GM21360 (cell line): ENCODE results near the gene OXCT2.
"Not testable (repeated sequence)": the region's sequence is repeated elsewhere in the genome, so short reads cannot be mapped to it uniquely, and the experiment has no call there.

Experiments
- ATAC-seq: cut with Tn5 transposase; IDR thresholded peaks from one replicate; pipeline ENCODE4 v1.9.1; 2021; ENCODE audit warnings: mild to moderate bottlenecking, moderate library complexity; ENCODE audit not compliant: unreplicated experiment

OXCT2 gene

GRCh38 chr1:39771022-39771532 lies at the start of gene OXCT2:
Gene OXCT2, minus strand, starts transcription at chr1:39771348. Its CDS starts 93 bp downstream, at chr1:39771255.
- ATAC-seq: not testable (repeated sequence)

- no peak for ATAC-seq
Measured at GRCh38 chr1:39819091-39819812, 48.1 kb upstream of the OXCT2 start.

- no peak for ATAC-seq
Measured at GRCh38 chr1:39818482-39818881, 47.3 kb upstream of the OXCT2 start.

GRCh38 chr1:39817091-39817932 lies 46.2 kb upstream of the OXCT2 start:
- ATAC-seq: peak; percentile 79

GRCh38 chr1:39816415-39817090 lies 45.4 kb upstream of the OXCT2 start:
- ATAC-seq: peak; percentile 47

GRCh38 chr1:39812913-39813312 lies 41.8 kb upstream of the OXCT2 start:
- ATAC-seq: no peak

- no peak for ATAC-seq
Measured at GRCh38 chr1:39808784-39809517, 37.8 kb upstream of the OXCT2 start.

GRCh38 chr1:39805385-39805784 lies 34.2 kb upstream of the OXCT2 start:
- no peak for ATAC-seq

GRCh38 chr1:39802496-39803260 lies 31.5 kb upstream of the OXCT2 start:
- no peak for ATAC-seq

- no peak for ATAC-seq
Measured at GRCh38 chr1:39800471-39800835, 29.3 kb upstream of the OXCT2 start.

- ATAC-seq: peak; percentile 44
Measured at GRCh38 chr1:39799770-39800470, 28.8 kb upstream of the OXCT2 start.

GRCh38 chr1:39798859-39799769 lies 28.0 kb upstream of the OXCT2 start:
- ATAC-seq: peak; percentile 81

GRCh38 chr1:39795651-39796050 lies 24.5 kb upstream of the OXCT2 start:
- ATAC-seq: no peak

- ATAC-seq: no peak
Measured at GRCh38 chr1:39791838-39792237, 20.7 kb upstream of the OXCT2 start.

- ATAC-seq: no peak
Measured at GRCh38 chr1:39789571-39790110, 18.5 kb upstream of the OXCT2 start.

- no peak for ATAC-seq
Measured at GRCh38 chr1:39788758-39789570, 17.8 kb upstream of the OXCT2 start, which contains the start of gene BMP8B. Gene BMP8B, minus strand, starts transcription at chr1:39788865. Its CDS starts 380 bp downstream, at chr1:39788485.

GRCh38 chr1:39788426-39788757 lies 17.2 kb upstream of the OXCT2 start:
- no peak for ATAC-seq
